MM.1S (cell line): ENCODE results near the gene MPG.

Source experiments
- CTCF ChIP-seq: fragments of 300-600 bp; sonication (generic); IDR thresholded peaks from 2 replicates; pipeline ENCODE4 v1.5.1; 2016; ENCODE audit warnings: antibody characterized with exemption, low read length, mixed read lengths
- EZH2phosphoT487 ChIP-seq: fragments of 300-600 bp; sonication (generic); IDR thresholded peaks from 2 replicates; pipeline ENCODE4 v1.6.1; 2018; ENCODE audit warnings: antibody characterized with exemption, low read length

GRCh38 chr16:77273-77806, 685 bp upstream of the MPG start:
- no peak; the same call in 1 of the 2 replicates for TF ChIP-seq CTCF
- no peak for TF ChIP-seq EZH2phosphoT487
